HepG2 (cell line): Measurements from ENCODE around the gene PLXNA1. TPM values are rescaled to one million over a fixed set of nuclear protein-coding genes. Genes with fewer than 3 reads are reported as not detected.

ENCODE experiments used
- ATAC-seq: fragments of 200-7000 bp; cut with Tn5 transposase; 3 replicates; pipeline ENCODE4 v1.9.1; 2020; ENCODE audit warnings: mild to moderate bottlenecking, moderate library complexity
- BruUV-seq: library from RNA; stranded (reverse); fragments of 400-500 nt; replicated peaks from 2 replicates; lab custom pipeline; 2021; lab: Mats Ljungman, UMichigan
- CTCF ChIA-PET: fragments of 300-600 bp; formaldehyde crosslinking; extraction: SDS; loops from one replicate; lab custom pipeline; 2021; ENCODE audit warnings: low total read pairs, inconsistent platforms, low intra/inter-chr PET ratio; lab: Yijun Ruan, JAX
- POLR2A ChIA-PET: fragments of 350-600 bp; sonication (Branson Sonifier 250); formaldehyde crosslinking; loops from one replicate; lab custom pipeline; 2020; ENCODE audit warnings: antibody characterized with exemption, inconsistent platforms; lab: Yijun Ruan, JAX
- DNase-seq: peaks from one replicate; pipeline ENCODE4 v3.0.0-alpha.2; 2015; ENCODE audit warnings: low spot score
- FAIRE-seq: peaks from 3 replicates; lab custom pipeline; 2011; peaks lifted over from hg19 to GRCh38; lab: Jason Lieb, UNC
- H2AFZ ChIP-seq: one replicate; pipeline ENCODE4 v1.6.1; 2011; ENCODE audit warnings: low read length, inconsistent platforms
- H3K27ac ChIP-seq: fragments of 300-600 bp; 3 replicates; pipeline ENCODE4 v1.8.0; 2011; ENCODE audit warnings: mixed run types, mild to moderate bottlenecking, mixed read lengths, low read length, inconsistent platforms; ENCODE audit not compliant: insufficient read depth; ENCODE audit errors: extremely low read length
- H3K27me3 ChIP-seq, 2 experiments: fragments of 200-600 bp in 1 of 2; 2 replicates in 1 of 2; 3 replicates in 1 of 2; pipeline versions ENCODE4 v1.6.0 to v1.8.0; 2011; ENCODE audit warnings: low read length in 2 of 2, mild to moderate bottlenecking in 2 of 2, moderate library complexity in 2 of 2, inconsistent platforms in 1 of 2; ENCODE audit not compliant: insufficient read depth in 2 of 2, control insufficient read depth in 1 of 2
- H3K36me3 ChIP-seq, 2 experiments: fragments of 200-600 bp in 1 of 2; replicated peaks in 1 of 2; 2 replicates in 1 of 2; 3 replicates in 1 of 2; pipeline versions ENCODE4 v1.5.1 to v1.8.0; 2011; ENCODE audit warnings: low read length in 2 of 2, inconsistent platforms in 1 of 2; ENCODE audit not compliant: insufficient read depth in 2 of 2, control insufficient read depth in 1 of 2
- H3K4me1 ChIP-seq: 2 replicates; pipeline ENCODE4 v1.5.1; 2012; ENCODE audit warnings: low read length, inconsistent platforms; ENCODE audit not compliant: insufficient read depth
- H3K4me2 ChIP-seq: 2 replicates; pipeline ENCODE4 v1.6.0; 2011; ENCODE audit warnings: low read depth, low read length, inconsistent platforms
- H3K4me3 ChIP-seq, 3 experiments: fragments of 200-600 bp in 1 of 3; sonication (generic), shearing (Covaris generic) in 1 of 3; replicated peaks in 1 of 3; 2 replicates each; pipeline ENCODE4 v1.5.1; 2011 to 2016; ENCODE audit warnings: low read length in 3 of 3, inconsistent platforms in 2 of 3, low read depth in 2 of 3, mild to moderate bottlenecking in 2 of 3, control low read depth in 1 of 3, mixed read lengths in 1 of 3; ENCODE audit not compliant: insufficient read depth in 1 of 3
- H3K79me2 ChIP-seq: one replicate; pipeline ENCODE4 v1.6.1; 2011; ENCODE audit warnings: low read length, inconsistent platforms; ENCODE audit not compliant: insufficient read depth
- H3K9ac ChIP-seq: 2 replicates; pipeline ENCODE4 v1.6.0; 2011; ENCODE audit warnings: mild to moderate bottlenecking, low read depth, low read length, inconsistent platforms; ENCODE audit not compliant: insufficient read depth
- H3K9me3 ChIP-seq: 2 replicates; pipeline ENCODE4 v1.5.1; 2012; ENCODE audit warnings: mild to moderate bottlenecking, low read length
- H4K20me1 ChIP-seq: 2 replicates; pipeline ENCODE4 v1.6.0; 2011; ENCODE audit warnings: inconsistent platforms, mild to moderate bottlenecking, low read length, moderate library complexity; ENCODE audit not compliant: insufficient read depth
- ATF4 ChIP-seq, 2 experiments: fragments of 450-650 bp in 1 of 2; sonication (generic) in 1 of 2; formaldehyde crosslinking; IDR thresholded peaks; 2 replicates each; pipeline versions ENCODE4 v1.5.0 to v1.8.0; 2020 to 2022; ENCODE audit warnings: mild to moderate bottlenecking in 1 of 2, missing genetic modification reagents in 1 of 2
- FOSL2 ChIP-seq: sonication (generic); formaldehyde crosslinking; IDR thresholded peaks from 2 replicates; pipeline ENCODE4 v1.4.0; 2020; ENCODE audit warnings: missing genetic modification reagents
- GRHL1 ChIP-seq: sonication (generic); formaldehyde crosslinking; conservative IDR thresholded peaks from 2 replicates; pipeline ENCODE4 v1.8.0; 2022; ENCODE audit warnings: missing genetic modification reagents
- HNF4A ChIP-seq: sonication (generic); formaldehyde crosslinking; IDR thresholded peaks from 2 replicates; pipeline ENCODE4 v1.4.0; 2020; ENCODE audit warnings: missing genetic modification reagents
- HOXA5 ChIP-seq: sonication (generic); formaldehyde crosslinking; IDR thresholded peaks from 2 replicates; pipeline ENCODE4 v1.4.0; 2020; ENCODE audit warnings: missing genetic modification reagents
- RAD21 ChIP-seq: fragments of 450-650 bp; formaldehyde crosslinking; IDR thresholded peaks from 2 replicates; pipeline ENCODE4 v1.5.0; 2020; ENCODE audit warnings: mild to moderate bottlenecking
- SAFB2 ChIP-seq: sonication (generic); formaldehyde crosslinking; IDR thresholded peaks from 2 replicates; pipeline ENCODE4 v1.5.1; 2020; ENCODE audit warnings: missing genetic modification reagents, low read depth, mild to moderate bottlenecking, borderline replicate concordance
- ZBTB21 ChIP-seq: sonication (generic); formaldehyde crosslinking; IDR thresholded peaks from 2 replicates; pipeline ENCODE4 v1.4.0; 2020; ENCODE audit warnings: missing genetic modification reagents
- ZNF383 ChIP-seq: sonication (generic); formaldehyde crosslinking; IDR thresholded peaks from 2 replicates; pipeline ENCODE4 v1.4.0; 2020; ENCODE audit warnings: missing genetic modification reagents, mild to moderate bottlenecking, borderline replicate concordance
- WGBS: methylation state at CpG from one replicate; pipeline ENCODE4 v1.1.6; 2017; ENCODE audit warnings: low lambda C conversion rate; 5-methylcytosine and 5-hydroxymethylcytosine counted together
- in situ Hi-C: cut with HindIII; loops from 2 replicates; pipeline ENCODE4 v1.10.0; 2017; ENCODE audit warnings: low pct_unique_long_range_greater_than_20kb; ENCODE audit not compliant: extremely low pct_ligation_motif_present
- intact Hi-C: fragments of 100-400 bp; cut with micrococcal nuclease; formaldehyde crosslinking; loops from one replicate; pipeline ENCODE4 v1.10.0; 2022; ENCODE audit not compliant: unreplicated experiment
- polyA plus RNA-seq, 8 experiments: library from polyadenylated mRNA; depleted of rRNA in 3 of 8; stranded (reverse) in 7 of 8; unstranded in 1 of 8; fragments of >200 nt; fragmentation: Illumina TruSeq in 4 of 8; extraction: Trizol in 4 of 8; gene quantifications; 2 replicates each; pipeline versions ENCODE4 v1.2.1 to v1.2.3, GENCODE V29; 2011 to 2016; ENCODE audit warnings: low read depth in 4 of 8, missing spikeins in 1 of 8, mixed read lengths in 1 of 8; ENCODE audit not compliant: insufficient read depth in 1 of 8
- total RNA-seq, 5 experiments: library from RNA; depleted of rRNA; stranded (reverse); fragments of >200 nt; fragmentation: Illumina TruSeq; extraction: Trizol; gene quantifications; 2 replicates each; pipeline ENCODE4 v1.2.3, GENCODE V29; 2016; ENCODE audit warnings: low read depth in 1 of 5
- TF ChIP-seq, protein P1 (sequence below): sonication (generic); formaldehyde crosslinking; IDR thresholded peaks from 2 replicates; pipeline ENCODE4 v1.5.1; 2020; ENCODE audit warnings: mild to moderate bottlenecking, missing genetic modification reagents
- TF ChIP-seq, protein P2 (sequence below), 2 experiments: sonication (generic) in 1 of 2; formaldehyde crosslinking in 1 of 2; IDR thresholded peaks; 2 replicates each; pipeline versions ENCODE4 v1.4.0 to v1.6.1; 2018 to 2020; ENCODE audit warnings: missing genetic modification reagents in 2 of 2, borderline replicate concordance in 1 of 2, low read depth in 1 of 2, mild to moderate bottlenecking in 1 of 2, missing biosample characterization in 1 of 2
- TF ChIP-seq, protein P3 (sequence below): sonication (generic); formaldehyde crosslinking; IDR thresholded peaks from 2 replicates; pipeline ENCODE4 v1.4.0; 2020; ENCODE audit warnings: mild to moderate bottlenecking, missing genetic modification reagents

The PLXNA1 gene
- total and polyA plus RNA-seq, 2 of the 13 experiments (the other 11 are each of a cell fraction or from before 2014, with no cell fraction given), result 16.6 to 18.2 TPM

- ChIA-PET CTCF (no interaction called here), POLR2A (no interaction called here)
- Histone ChIP-seq H3K9ac (no peak overlapping the region), H3K4me3 (no peak overlapping the region), H3K36me3 (peaks cover 0 to 2% of the 10 kb centered on the region in 2 experiments; a peak in 2 of 5 replicates), H3K27ac (no peak overlapping the region), H3K79me2 (no peaks in the 10 kb centered on the region), H2AFZ (no peak overlapping the region)
- FAIRE-seq (no peak), ATAC-seq (no peak)
- in situ Hi-C loops, result no loop called here
- TF ChIP-seq SAFB2 (no peak), FOSL2 (CRISPR knock-in tag) (no peak), HOXA5 (no peak), GRHL1 (no peak), RAD21 (no peak), ZNF383 (CRISPR knock-in tag) (no peak), ZBTB21 (CRISPR knock-in tag) (no peak), HNF4A (CRISPR knock-in tag) (no peak), ATF4 (CRISPR knock-in tag; IDR thresholded peaks at IDR 0.05) (no peak)
- TF ChIP-seq, protein P1, sequence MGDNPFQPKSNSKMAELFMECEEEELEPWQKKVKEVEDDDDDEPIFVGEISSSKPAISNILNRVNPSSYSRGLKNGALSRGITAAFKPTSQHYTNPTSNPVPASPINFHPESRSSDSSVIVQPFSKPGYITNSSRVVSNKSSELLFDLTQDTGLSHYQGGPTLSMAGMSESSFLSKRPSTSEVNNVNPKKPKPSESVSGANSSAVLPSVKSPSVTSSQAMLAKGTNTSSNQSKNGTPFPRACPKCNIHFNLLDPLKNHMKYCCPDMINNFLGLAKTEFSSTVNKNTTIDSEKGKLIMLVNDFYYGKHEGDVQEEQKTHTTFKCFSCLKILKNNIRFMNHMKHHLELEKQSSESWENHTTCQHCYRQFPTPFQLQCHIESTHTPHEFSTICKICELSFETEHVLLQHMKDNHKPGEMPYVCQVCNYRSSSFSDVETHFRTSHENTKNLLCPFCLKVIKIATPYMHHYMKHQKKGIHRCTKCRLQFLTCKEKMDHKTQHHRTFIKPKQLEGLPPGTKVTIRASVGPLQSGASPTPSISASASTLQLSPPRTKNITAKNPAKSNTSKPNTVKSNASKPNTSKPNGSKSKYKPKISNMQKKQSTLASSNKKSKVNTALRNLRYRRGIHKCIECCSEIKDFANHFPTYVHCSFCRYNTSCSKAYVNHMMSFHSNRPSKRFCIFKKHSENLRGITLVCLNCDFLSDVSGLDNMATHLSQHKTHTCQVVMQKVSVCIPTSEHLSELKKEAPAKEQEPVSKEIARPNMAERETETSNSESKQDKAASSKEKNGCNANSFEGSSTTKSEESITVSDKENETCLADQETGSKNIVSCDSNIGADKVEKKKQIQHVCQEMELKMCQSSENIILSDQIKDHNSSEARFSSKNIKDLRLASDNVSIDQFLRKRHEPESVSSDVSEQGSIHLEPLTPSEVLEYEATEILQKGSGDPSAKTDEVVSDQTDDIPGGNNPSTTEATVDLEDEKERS, result no peak
- TF ChIP-seq, protein P2, sequence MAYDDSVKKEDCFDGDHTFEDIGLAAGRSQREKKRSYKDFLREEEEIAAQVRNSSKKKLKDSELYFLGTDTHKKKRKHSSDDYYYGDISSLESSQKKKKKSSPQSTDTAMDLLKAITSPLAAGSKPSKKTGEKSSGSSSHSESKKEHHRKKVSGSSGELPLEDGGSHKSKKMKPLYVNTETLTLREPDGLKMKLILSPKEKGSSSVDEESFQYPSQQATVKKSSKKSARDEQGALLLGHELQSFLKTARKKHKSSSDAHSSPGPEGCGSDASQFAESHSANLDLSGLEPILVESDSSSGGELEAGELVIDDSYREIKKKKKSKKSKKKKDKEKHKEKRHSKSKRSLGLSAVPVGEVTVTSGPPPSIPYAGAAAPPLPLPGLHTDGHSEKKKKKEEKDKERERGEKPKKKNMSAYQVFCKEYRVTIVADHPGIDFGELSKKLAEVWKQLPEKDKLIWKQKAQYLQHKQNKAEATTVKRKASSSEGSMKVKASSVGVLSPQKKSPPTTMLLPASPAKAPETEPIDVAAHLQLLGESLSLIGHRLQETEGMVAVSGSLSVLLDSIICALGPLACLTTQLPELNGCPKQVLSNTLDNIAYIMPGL (CRISPR knock-in tag; IDR thresholded peaks at IDR 0.05; ENCODE audit: borderline replicate concordance in 1 of 2, low read depth in 1 of 2), result no peak
- TF ChIP-seq, protein P3, sequence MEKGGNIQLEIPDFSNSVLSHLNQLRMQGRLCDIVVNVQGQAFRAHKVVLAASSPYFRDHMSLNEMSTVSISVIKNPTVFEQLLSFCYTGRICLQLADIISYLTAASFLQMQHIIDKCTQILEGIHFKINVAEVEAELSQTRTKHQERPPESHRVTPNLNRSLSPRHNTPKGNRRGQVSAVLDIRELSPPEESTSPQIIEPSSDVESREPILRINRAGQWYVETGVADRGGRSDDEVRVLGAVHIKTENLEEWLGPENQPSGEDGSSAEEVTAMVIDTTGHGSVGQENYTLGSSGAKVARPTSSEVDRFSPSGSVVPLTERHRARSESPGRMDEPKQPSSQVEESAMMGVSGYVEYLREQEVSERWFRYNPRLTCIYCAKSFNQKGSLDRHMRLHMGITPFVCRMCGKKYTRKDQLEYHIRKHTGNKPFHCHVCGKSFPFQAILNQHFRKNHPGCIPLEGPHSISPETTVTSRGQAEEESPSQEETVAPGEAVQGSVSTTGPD (CRISPR knock-in tag), result no peak
- TF ChIP-seq, all 625 proteins: peak for 0
- Histone ChIP-seq H3K4me2 (no peak overlapping the region), H4K20me1 (no peaks in the 10 kb centered on the region), H3K27me3 (no peaks in the 10 kb centered on the region), H3K9me3 (no peaks in the 10 kb centered on the region), H3K4me1 (no peaks in the 10 kb centered on the region)
- no peak for DNase-seq
- no TSS peak for BruUV-seq
- WGBS, result 95% methylated on average over 3 of the region's 3 CpGs
- intact Hi-C loops, result no loop called here
Measured at GRCh38 chr3:126939733-126940132, 43.2 kb upstream of the PLXNA1 start.
